ENCODE data around the gene GABARAPL1. TPM values are rescaled to one million over a fixed set of nuclear protein-coding genes. Genes with fewer than 3 reads are reported as not detected.

The GABARAPL1 gene
- total RNA-seq, 6 donors from 2014 or later = 88.9 to 114 (median 97.9) TPM

- no peak for DNase-seq
- no peak overlapping the region for H3K4me3 ChIP-seq
- TF ChIP-seq POLR2AphosphoS5 (IDR thresholded peaks at IDR 0.05) (no peak), POLR2A (IDR thresholded peaks at IDR 0.05) (no peak), CTCF (IDR thresholded peaks at IDR 0.05) (no peak), EP300 (IDR thresholded peaks at IDR 0.05) (no peak)
- no peak for ATAC-seq (ENCODE audit: low FRiP score in 2 of 2)
- H3K36me3 ChIP-seq = no peaks in the 10 kb centered on the region
- no peak overlapping the region for H3K27ac ChIP-seq
- no peaks in the 10 kb centered on the region for H3K4me1 ChIP-seq
- no peaks in the 10 kb centered on the region for H3K9me3 ChIP-seq
- WGBS, 2 donors = 91 to 93% methylated on average over 4 of the region's 4 CpGs
- no peaks in the 10 kb centered on the region for H3K27me3 ChIP-seq
Measured at GRCh38 chr12:10252201-10252600, 39.5 kb downstream of the GABARAPL1 start.

GRCh38 chr12:10256064-10256463, 43.4 kb downstream of the GABARAPL1 start:
- H3K4me3 ChIP-seq = no peak overlapping the region
- no peak overlapping the region for H3K27ac ChIP-seq
- H3K36me3 ChIP-seq = no peaks in the 10 kb centered on the region
- DNase-seq (no peak), ATAC-seq (ENCODE audit: low FRiP score in 2 of 2) (no peak)
- H3K27me3 ChIP-seq = no peaks in the 10 kb centered on the region
- no peaks in the 10 kb centered on the region for H3K9me3 ChIP-seq
- TF ChIP-seq EP300 (IDR thresholded peaks at IDR 0.05) (no peak), POLR2AphosphoS5 (IDR thresholded peaks at IDR 0.05) (no peak), CTCF (IDR thresholded peaks at IDR 0.05) (no peak), POLR2A (IDR thresholded peaks at IDR 0.05) (no peak)
- H3K4me1 ChIP-seq = no peaks in the 10 kb centered on the region

- H3K27ac ChIP-seq = no peak overlapping the region
- TF ChIP-seq POLR2A (IDR thresholded peaks at IDR 0.05) = no peak
- TF ChIP-seq POLR2AphosphoS5 (IDR thresholded peaks at IDR 0.05) = no peak
- TF ChIP-seq EP300 (IDR thresholded peaks at IDR 0.05) = no peak
- no peak for TF ChIP-seq CTCF (IDR thresholded peaks at IDR 0.05)
- H3K36me3 ChIP-seq = no peaks in the 10 kb centered on the region
- H3K4me1 ChIP-seq = no peaks in the 10 kb centered on the region
- 0 to 95% methylated on average over 1 of the region's 1 CpG for WGBS, 2 donors
- DNase-seq (no peak), ATAC-seq (ENCODE audit: low FRiP score in 2 of 2) (no peak)
- no peak overlapping the region for H3K4me3 ChIP-seq
- H3K27me3 ChIP-seq = no peaks in the 10 kb centered on the region
- no peaks in the 10 kb centered on the region for H3K9me3 ChIP-seq
Measured at GRCh38 chr12:10260927-10261326, 48.2 kb downstream of the GABARAPL1 start.

GRCh38 chr12:10268037-10268436, 55.4 kb downstream of the GABARAPL1 start:
- WGBS, 2 donors = 77 to 78% methylated on average over 5 of the region's 5 CpGs
- ATAC-seq (ENCODE audit: low FRiP score in 2 of 2) (no peak), DNase-seq (no peak)
- Histone ChIP-seq H3K36me3 (no peaks in the 10 kb centered on the region), H3K4me1 (no peaks in the 10 kb centered on the region), H3K27ac (no peak overlapping the region), H3K4me3 (no peak overlapping the region), H3K9me3 (no peaks in the 10 kb centered on the region), H3K27me3 (no peaks in the 10 kb centered on the region)
- TF ChIP-seq CTCF (IDR thresholded peaks at IDR 0.05) (no peak), EP300 (IDR thresholded peaks at IDR 0.05) (no peak), POLR2A (IDR thresholded peaks at IDR 0.05) (no peak), POLR2AphosphoS5 (IDR thresholded peaks at IDR 0.05) (no peak)

GRCh38 chr12:10272467-10272866, 59.8 kb downstream of the GABARAPL1 start:
- 70 to 84% methylated on average over 2 of the region's 2 CpGs for WGBS, 2 donors
- no peaks in the 10 kb centered on the region for H3K4me1 ChIP-seq
- H3K4me3 ChIP-seq = no peak overlapping the region
- H3K36me3 ChIP-seq = no peaks in the 10 kb centered on the region
- ATAC-seq (ENCODE audit: low FRiP score in 2 of 2) (no peak), DNase-seq (no peak)
- TF ChIP-seq CTCF (IDR thresholded peaks at IDR 0.05) = no peak
- TF ChIP-seq POLR2AphosphoS5 (IDR thresholded peaks at IDR 0.05) = no peak
- TF ChIP-seq POLR2A (IDR thresholded peaks at IDR 0.05) = no peak
- TF ChIP-seq EP300 (IDR thresholded peaks at IDR 0.05) = no peak
- H3K9me3 ChIP-seq = no peaks in the 10 kb centered on the region
- no peaks in the 10 kb centered on the region for H3K27me3 ChIP-seq
- no peak overlapping the region for H3K27ac ChIP-seq
